Panc1 (cell line): ENCODE results near the gene GALNT9.

Experiments used
- POLR2AphosphoS5 ChIP-seq: IDR thresholded peaks from 2 replicates; pipeline ENCODE4 v1.6.1; 2012; ENCODE audit warnings: mild to moderate bottlenecking, low read depth, low read length, moderate library complexity
- SIN3A ChIP-seq: IDR thresholded peaks from 2 replicates; pipeline ENCODE4 v1.6.1; 2012; ENCODE audit warnings: low read depth, mild to moderate bottlenecking, low read length, moderate library complexity, borderline replicate concordance; ENCODE audit not compliant: insufficient read depth
- TF ChIP-seq, protein P1 (sequence below): fragments of 450-650 bp; IDR thresholded peaks from 2 replicates; pipeline ENCODE4 v1.5.1; 2017; ENCODE audit warnings: mild to moderate bottlenecking

DNA sequence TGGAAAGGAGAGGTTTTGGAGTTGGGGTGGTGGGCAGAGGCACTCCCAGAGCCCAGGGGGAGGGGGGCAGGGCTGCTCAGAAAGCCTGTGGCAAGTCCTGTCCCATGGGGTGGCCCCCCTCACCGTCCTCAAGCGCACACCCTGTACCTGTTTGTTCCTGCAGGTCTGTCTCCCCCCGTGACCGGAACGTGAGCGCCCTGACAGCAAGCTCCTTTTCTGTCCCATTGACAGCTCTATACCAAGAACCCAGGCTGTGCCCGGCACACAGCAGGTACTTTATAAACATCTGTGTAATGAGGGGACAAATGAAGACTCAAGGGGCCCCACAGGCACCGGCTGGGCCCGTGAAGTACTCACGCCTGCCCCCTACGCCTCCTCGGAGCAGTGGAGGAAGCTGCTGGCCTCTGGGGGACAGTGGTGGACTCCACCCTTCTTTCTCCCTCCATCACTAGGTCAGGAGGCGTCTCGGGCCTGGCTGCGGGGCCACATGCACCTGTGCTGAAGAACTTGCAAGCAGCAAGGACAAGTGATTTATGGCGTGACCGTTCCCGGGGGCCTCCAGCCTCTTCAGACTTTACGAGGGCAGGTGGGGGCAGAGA, 65.8 kb downstream of the GALNT9 start:
- TF ChIP-seq, protein P1, sequence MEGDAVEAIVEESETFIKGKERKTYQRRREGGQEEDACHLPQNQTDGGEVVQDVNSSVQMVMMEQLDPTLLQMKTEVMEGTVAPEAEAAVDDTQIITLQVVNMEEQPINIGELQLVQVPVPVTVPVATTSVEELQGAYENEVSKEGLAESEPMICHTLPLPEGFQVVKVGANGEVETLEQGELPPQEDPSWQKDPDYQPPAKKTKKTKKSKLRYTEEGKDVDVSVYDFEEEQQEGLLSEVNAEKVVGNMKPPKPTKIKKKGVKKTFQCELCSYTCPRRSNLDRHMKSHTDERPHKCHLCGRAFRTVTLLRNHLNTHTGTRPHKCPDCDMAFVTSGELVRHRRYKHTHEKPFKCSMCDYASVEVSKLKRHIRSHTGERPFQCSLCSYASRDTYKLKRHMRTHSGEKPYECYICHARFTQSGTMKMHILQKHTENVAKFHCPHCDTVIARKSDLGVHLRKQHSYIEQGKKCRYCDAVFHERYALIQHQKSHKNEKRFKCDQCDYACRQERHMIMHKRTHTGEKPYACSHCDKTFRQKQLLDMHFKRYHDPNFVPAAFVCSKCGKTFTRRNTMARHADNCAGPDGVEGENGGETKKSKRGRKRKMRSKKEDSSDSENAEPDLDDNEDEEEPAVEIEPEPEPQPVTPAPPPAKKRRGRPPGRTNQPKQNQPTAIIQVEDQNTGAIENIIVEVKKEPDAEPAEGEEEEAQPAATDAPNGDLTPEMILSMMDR, result no peak
- TF ChIP-seq SIN3A, result no peak
- TF ChIP-seq POLR2AphosphoS5, result no peak
